CD4-positive, alpha-beta T cell treated with Interleukin-4 for 4 hours (primary cell): Measurements from ENCODE around the gene DYDC2.

Source experiments
- DNase-seq: peaks from one replicate; pipeline ENCODE4 v3.0.0-alpha.2; 2020

The DYDC2 gene

GRCh38 chr10:80373502-80373901 lies 16.9 kb downstream of the DYDC2 start:
- DNase-seq = no peak

- DNase-seq = no peak
Observed at GRCh38 chr10:80379701-80380100, 23.1 kb downstream of the DYDC2 start.

- DNase-seq = no peak
Observed at GRCh38 chr10:80380185-80380584, 23.6 kb downstream of the DYDC2 start.

GRCh38 chr10:80382989-80383388 lies 26.4 kb downstream of the DYDC2 start:
- peak; percentile 51 for DNase-seq

GRCh38 chr10:80390740-80391139 lies 34.2 kb downstream of the DYDC2 start:
- no peak for DNase-seq

GRCh38 chr10:80392250-80392649 lies 35.7 kb downstream of the DYDC2 start:
- DNase-seq = no peak

- no peak for DNase-seq
Observed at GRCh38 chr10:80394358-80394916, 37.9 kb downstream of the DYDC2 start.

GRCh38 chr10:80397014-80397413 lies 40.4 kb downstream of the DYDC2 start:
- DNase-seq = no peak

- DNase-seq = no peak
Observed at GRCh38 chr10:80400136-80400804, 43.7 kb downstream of the DYDC2 start.

GRCh38 chr10:80405035-80405434 lies 48.5 kb downstream of the DYDC2 start:
- DNase-seq = no peak

GRCh38 chr10:80405626-80406025 lies 49.0 kb downstream of the DYDC2 start:
- DNase-seq = no peak

- no peak for DNase-seq
Observed at GRCh38 chr10:80406204-80406603, 49.6 kb downstream of the DYDC2 start.

GRCh38 chr10:80407812-80408241 lies 51.2 kb downstream of the DYDC2 start:
- no peak for DNase-seq

GRCh38 chr10:80408242-80409101 lies 51.9 kb downstream of the DYDC2 start, which contains the start of gene PRXL2A:
Gene PRXL2A, plus strand, starts transcription at chr10:80408551. Its CDS starts 11,917 bp downstream, at chr10:80420468.
- peak; percentile 63 for DNase-seq

GRCh38 chr10:80409121-80409520 lies 52.5 kb downstream of the DYDC2 start:
- no peak for DNase-seq

- DNase-seq = no peak
Observed at GRCh38 chr10:80410122-80410521, 53.5 kb downstream of the DYDC2 start.

- DNase-seq = no peak
Observed at GRCh38 chr10:80410578-80411145, 54.1 kb downstream of the DYDC2 start.

GRCh38 chr10:80411267-80411668 lies 54.7 kb downstream of the DYDC2 start:
- no peak for DNase-seq

- no peak for DNase-seq
Observed at GRCh38 chr10:80411681-80412220, 55.2 kb downstream of the DYDC2 start.

- no peak for DNase-seq
Observed at GRCh38 chr10:80412486-80412885, 55.9 kb downstream of the DYDC2 start.

- DNase-seq = no peak
Observed at GRCh38 chr10:80413271-80413996, 56.9 kb downstream of the DYDC2 start.

- no peak for DNase-seq
Observed at GRCh38 chr10:80414142-80414895, 57.7 kb downstream of the DYDC2 start.
